ENCODE measurements around the gene ACTG1.

ACTG1 gene

GRCh38 chr17:81544281-81544974 lies 31.8 kb upstream of the ACTG1 start:
- DNase-seq = no peak

DNA sequence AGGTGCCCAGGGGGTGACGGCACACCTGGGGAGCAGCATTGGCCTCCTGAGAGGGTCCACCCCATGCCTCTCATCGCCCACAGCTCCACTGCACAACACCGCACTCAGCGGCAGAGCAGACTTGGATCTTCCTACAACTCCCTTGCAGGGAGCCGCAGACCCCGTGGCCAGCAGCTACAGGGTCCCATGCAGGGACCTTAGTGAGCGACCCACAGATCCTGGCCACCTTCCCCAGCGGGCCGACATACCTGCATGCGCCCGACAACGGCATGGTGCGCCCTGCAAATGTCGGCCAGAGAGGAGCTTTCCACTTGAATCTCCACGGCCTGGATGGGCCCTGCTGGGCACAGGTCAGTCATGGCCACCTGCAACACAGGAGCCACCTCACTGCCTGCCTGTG lies 31.2 kb upstream of the ACTG1 start:
- no peak for DNase-seq

- DNase-seq = no peak
Measured at GRCh38 chr17:81543339-81543675, 30.7 kb upstream of the ACTG1 start.

DNA sequence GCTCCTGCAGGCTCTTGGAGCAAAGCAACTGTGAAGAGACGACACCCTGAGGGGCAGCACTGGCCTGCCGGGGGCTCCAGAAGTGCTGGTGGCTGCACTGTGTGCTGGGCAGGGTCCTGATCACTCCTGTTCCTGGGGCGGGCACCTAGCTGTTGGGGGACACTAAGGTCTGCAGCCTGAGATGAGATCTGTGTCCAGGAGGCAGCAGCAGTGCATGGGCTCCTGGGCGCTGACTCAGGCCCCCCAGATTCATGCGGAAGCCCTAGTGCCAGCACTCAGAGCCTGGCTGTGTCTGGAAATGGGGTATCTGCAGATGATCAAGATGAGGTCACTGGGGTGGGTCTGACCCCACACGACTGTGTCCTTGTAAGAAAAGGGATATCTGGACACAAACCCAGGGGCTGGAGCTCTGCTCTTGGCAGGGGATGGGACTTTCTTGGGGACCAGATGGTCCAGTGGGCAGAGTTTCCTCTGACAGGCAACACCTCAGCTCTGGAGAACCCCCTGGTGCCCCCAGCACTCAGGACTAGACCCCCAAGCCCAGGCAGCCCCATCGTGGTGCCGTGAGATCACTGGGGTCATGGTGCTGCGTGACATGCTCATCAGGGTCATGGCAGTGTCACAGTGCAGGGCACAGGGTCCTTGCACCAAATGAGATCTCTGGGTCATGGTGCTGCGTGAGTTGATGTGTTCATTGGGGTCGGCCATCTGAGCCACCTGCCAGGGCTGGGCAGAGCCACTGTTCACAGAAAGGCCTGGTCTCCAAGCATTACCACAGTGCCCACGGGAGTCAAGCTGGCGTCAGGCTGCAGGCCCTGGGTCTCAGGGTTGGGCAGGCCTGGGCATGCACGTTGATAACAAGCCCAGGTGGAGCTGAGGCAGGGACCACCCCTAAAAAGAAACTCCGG lies 30.1 kb upstream of the ACTG1 start:
- no peak for DNase-seq

- no peak for DNase-seq
Measured at GRCh38 chr17:81541123-81541522, 28.5 kb upstream of the ACTG1 start.

- DNase-seq = no peak
Measured at GRCh38 chr17:81540676-81541027, 28.1 kb upstream of the ACTG1 start.

GRCh38 chr17:81539961-81540675 lies 27.5 kb upstream of the ACTG1 start:
- DNase-seq = no peak

DNA sequence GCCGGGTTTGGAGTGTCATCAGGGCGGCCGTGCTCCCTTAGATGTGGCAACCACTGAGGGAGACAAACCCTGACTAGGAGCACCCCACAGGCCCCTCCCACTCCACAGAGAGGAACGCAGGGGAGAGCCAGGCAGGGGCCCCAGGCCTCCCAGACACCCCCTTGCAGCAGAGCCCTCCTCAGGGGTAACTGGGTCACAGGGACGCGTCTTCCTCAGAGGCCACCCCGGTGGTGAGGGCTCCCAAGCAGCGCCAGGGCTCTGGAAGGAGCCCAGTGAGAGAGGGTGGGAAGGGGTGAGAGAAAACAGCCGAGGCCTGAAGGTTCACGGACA lies 26.9 kb upstream of the ACTG1 start:
- no peak for DNase-seq

- DNase-seq = no peak
Measured at GRCh38 chr17:81538651-81539570, 26.3 kb upstream of the ACTG1 start.

GRCh38 chr17:81537856-81538555 lies 25.4 kb upstream of the ACTG1 start:
- DNase-seq = peak; percentile 79

DNA sequence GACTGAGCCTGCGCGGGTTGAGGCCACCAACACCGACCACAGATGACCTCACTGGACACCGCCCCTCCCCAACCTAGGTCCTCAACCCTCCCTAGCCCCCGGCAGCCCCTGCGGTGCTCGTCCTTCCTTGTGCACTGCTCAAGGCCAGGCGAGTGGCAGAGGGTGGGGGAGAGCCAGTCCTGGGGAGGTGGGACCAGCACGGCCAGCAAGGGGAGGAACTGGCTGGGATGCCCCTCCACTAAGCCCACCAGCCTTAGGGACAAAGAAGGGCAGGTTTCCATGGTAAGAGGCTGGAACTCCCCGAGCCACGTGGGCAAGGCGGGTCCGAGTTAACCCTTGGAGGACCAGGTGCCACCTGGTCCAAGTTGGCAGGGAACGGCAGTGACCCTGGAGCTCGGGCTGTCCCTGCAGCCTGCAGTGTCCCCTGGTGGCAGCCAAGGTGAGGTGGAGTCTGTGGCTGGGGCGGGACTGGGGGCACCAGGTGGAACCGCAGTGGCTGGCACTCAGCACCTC lies 24.8 kb upstream of the ACTG1 start:
- peak; percentile 77 for DNase-seq

GRCh38 chr17:81536299-81537290 lies 24.0 kb upstream of the ACTG1 start:
- no peak for DNase-seq

- no peak for DNase-seq
Measured at GRCh38 chr17:81535480-81536298, 23.1 kb upstream of the ACTG1 start.

DNA sequence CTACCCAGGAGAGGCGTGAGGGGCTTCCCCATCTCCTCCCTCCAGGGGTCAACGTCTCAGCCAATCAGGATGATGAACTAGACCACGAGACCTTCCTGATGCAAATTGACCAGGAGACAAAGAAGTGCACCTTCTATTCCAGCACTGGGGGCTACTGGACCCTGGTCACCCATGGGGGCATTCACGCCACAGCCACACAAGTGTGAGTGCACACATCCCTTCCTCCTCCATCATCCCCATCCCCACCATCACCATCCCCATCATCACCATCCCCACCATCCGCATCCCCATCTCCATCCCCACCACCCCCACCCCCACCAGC lies 22.4 kb upstream of the ACTG1 start:
- no peak for DNase-seq

DNA sequence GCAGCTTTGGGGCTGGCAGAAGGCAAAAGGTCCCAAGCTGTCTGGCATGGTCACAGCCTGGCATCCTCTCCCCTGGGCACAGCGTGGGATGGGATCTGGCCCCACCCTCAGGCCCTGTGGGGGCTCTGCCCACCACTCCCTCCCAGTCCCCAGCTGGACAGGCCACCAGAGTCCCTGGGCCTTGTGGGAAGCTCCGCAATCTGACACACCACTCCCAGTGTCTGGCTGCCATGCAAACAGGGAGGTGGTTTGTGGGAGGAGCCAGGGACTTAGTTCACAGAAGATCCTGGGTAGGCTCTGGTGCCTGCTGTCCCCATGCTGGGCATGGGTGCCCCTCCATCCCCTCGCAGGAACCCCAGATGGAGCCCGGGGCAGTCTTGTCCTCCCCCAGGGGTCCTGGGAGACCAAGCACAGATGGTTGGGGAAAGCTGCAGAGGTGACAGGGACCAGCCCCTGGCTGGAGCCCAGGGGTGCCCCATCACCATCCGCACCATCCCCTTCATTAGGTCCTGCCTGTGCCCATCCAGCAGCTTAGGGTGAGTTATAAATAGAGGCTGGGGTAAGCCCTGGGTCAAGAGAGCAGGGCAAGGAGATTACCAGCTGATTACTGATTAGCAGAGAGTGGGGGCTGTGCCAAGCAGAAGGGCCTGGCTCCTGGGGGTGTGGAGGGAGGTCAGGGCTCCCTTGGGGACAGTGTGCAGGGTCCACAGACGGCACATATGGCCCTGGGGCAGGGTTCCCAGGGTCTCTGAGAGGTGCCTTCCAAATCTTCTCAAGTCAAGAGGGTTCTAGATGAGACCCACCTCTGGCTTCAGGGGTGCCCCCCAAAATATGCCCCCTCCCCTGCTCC lies 21.8 kb upstream of the ACTG1 start:
- DNase-seq = no peak

- DNase-seq = no peak
Measured at GRCh38 chr17:81533339-81534141, 20.9 kb upstream of the ACTG1 start.

DNA sequence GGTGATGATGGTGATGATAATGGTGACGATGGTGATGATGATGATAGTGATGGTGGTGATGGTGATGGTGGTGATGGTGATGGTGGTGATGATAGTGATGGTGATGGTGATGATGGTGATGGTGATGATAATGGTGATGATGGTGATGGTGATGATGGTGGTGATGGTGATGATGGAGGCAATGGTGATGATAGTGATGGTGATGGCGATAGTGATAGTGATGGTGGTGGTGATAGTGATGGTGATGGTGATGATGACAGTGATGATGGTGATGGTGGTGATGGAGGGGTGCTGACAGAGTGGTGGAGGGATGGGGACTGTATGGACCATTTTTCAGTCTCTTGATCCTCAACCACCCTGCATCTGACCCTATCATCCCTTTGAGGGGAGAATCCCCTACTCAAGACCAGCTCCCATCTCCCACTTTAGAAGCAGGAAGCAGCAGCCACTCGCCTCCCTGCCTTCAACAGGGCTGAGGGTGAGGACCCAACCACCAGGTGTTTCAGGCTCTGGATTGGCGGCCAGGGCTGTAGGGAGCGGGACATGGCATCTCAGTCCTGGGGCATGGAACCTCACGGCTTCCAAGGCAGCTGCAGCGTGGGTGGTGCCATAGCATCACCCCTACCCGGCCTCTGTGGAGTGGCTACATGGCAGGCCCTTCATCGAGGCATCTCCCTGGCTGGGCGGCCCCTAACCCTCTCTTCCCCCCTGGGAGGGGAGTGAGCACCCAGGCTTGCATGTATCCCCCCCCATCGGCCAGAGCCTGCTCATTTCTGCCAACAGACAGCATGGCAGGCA lies 20.1 kb upstream of the ACTG1 start:
- DNase-seq = no peak
